ENCODE results near the gene TAF11L14. TPM values are rescaled to one million over a fixed set of nuclear protein-coding genes. Genes with fewer than 3 reads are reported as not detected.
"Not testable (repeated sequence)": the region's sequence is repeated elsewhere in the genome, so short reads cannot be mapped to it uniquely, and the experiment has no call there.

The TAF11L14 gene
- total and polyA plus RNA-seq, 2 donors: not detected

DNA sequence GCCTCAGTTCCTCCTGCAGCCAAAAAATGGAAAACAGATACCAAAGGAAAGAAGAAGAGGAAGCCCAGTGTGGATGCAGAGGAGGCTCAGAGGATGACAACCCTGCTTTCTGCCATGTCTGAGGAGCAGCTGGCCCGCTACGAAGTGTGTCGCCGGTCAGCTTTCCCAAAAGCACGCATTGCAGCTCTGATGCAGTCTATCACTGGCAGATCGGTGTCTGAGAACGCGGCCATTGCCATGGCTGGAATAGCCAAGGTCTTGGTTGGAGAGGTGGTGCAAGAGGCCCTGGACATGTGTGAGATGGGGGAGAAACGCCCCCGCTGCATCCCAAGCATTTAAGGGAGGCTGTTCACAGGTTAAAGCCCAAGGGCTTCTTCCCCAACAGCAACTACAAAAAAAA, 15.0 kb downstream of the TAF11L14 start:
- H3K4me3 ChIP-seq (ENCODE audit: low read depth, low read length); H3K36me3 ChIP-seq (ENCODE audit: insufficient read depth); H3K4me1 ChIP-seq (ENCODE audit: insufficient read depth); DNase-seq (ENCODE audit: extremely low spot score); H3K27ac ChIP-seq (ENCODE audit: low read depth): not testable (repeated sequence)
- WGBS: 97% methylated on average over 10 of the region's 10 CpGs

DNA sequence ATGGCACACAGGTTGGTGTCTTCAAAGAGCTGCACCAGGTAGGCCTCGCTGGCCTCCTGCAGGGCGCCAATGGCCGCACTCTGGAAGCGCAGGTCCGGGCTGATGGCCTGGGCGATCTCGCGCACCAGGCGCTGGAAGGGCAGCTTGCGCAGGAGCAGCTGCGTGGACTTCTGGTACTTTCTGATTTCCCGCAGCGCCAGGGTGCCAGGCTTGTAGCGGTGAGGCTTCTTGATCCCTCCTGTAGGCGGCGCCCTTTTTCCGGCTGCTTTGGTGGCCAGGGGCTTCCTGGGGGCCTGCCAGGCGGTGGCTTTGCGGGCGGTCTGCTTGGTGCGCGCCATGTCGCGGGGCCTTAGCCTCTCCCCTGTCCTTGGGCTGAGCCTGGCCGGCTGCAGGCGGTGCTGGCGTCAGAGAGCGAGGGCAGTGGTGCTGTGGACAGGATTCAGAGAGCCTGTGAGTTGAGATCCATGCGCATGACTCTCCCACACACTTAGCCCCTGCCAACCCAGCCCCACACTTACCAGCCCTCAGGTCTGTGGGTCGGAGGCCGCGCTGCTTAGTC, 21.0 kb downstream of the TAF11L14 start:
- H3K4me3 ChIP-seq (ENCODE audit: low read depth, low read length); H3K36me3 ChIP-seq (ENCODE audit: insufficient read depth); H3K27ac ChIP-seq (ENCODE audit: low read depth); DNase-seq (ENCODE audit: extremely low spot score); H3K4me1 ChIP-seq (ENCODE audit: insufficient read depth): not testable (repeated sequence)
- WGBS: 97% methylated on average over 32 of the region's 32 CpGs

DNA sequence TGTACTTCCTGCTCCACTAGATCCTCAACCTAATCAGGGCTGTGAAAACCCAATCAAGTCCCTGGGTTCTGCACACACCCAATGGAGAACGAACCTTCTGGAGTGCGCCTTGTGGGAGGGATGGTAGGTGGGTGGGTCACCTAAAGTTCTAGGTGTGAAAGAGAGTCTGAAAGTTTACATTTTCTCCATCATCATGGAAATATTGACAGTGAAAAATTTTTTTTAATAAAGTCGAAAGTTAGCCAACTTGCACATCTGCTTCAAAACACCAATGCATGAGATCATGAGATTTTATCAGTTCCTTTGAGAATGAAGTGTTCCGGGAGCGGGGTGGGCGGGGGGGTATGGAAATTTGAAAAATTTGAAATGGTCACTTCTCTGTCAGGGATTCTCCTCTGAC, 21.7 kb downstream of the TAF11L14 start:
- H3K36me3 ChIP-seq (ENCODE audit: insufficient read depth): no peaks in the 10 kb centered on the region
- H3K4me3 ChIP-seq (ENCODE audit: low read depth, low read length): no peak overlapping the region
- no peak for DNase-seq (ENCODE audit: extremely low spot score)
- no peaks in the 10 kb centered on the region for H3K4me1 ChIP-seq (ENCODE audit: insufficient read depth)
- no peak overlapping the region for H3K27ac ChIP-seq (ENCODE audit: low read depth)
- WGBS: 68% methylated on average over 6 of the region's 6 CpGs

DNA sequence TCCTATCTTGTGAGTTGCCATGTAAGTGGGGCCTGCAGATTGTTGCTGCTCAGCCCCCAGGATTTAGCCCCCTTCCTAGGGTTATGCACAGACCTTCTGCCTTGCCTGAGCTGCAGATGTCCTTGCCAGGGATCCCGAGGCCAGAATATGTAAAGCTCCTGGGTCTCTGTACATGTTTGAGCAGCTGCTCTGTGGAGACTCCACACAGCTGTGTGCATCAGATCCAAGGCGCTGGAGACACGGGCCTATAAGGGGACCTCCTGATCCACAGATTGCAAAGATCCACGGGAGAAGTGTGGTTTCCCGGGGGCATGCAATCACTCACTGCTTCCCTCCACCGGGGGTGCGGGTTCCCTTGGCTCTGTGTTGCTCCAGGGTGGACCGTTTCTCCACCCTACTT, 28.9 kb downstream of the TAF11L14 start:
- Histone ChIP-seq H3K4me3 (ENCODE audit: low read depth, low read length) (no peak overlapping the region), H3K36me3 (ENCODE audit: insufficient read depth) (no peaks in the 10 kb centered on the region), H3K4me1 (ENCODE audit: insufficient read depth) (no peaks in the 10 kb centered on the region), H3K27ac (ENCODE audit: low read depth) (no peak overlapping the region)
- DNase-seq (ENCODE audit: extremely low spot score): no peak
- WGBS: 82% methylated on average over 8 of the region's 8 CpGs

DNA sequence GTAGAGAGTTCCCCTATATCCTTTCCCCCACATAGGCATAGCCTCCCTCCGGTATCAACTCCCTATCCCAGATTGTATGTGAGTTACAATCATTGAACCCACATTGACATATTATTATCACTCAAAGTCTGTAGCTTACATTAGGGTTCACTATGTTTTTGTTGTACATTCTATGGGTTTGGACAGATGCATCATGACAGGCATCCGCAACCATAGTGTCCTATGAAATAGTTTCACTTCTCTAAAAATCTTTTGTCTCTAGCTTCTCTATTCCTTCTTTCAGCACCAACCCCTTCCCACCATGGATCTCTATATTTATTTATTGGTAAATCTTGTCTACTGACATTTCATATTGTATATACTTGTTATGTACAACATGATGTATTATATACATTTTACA, 31.6 kb downstream of the TAF11L14 start:
- DNase-seq (ENCODE audit: extremely low spot score): no peak
- WGBS: 96% methylated on average over 2 of the region's 2 CpGs
- Histone ChIP-seq H3K36me3 (ENCODE audit: insufficient read depth) (no peaks in the 10 kb centered on the region), H3K27ac (ENCODE audit: low read depth) (no peak overlapping the region), H3K4me3 (ENCODE audit: low read depth, low read length) (no peak overlapping the region), H3K4me1 (ENCODE audit: insufficient read depth) (no peaks in the 10 kb centered on the region)

DNA sequence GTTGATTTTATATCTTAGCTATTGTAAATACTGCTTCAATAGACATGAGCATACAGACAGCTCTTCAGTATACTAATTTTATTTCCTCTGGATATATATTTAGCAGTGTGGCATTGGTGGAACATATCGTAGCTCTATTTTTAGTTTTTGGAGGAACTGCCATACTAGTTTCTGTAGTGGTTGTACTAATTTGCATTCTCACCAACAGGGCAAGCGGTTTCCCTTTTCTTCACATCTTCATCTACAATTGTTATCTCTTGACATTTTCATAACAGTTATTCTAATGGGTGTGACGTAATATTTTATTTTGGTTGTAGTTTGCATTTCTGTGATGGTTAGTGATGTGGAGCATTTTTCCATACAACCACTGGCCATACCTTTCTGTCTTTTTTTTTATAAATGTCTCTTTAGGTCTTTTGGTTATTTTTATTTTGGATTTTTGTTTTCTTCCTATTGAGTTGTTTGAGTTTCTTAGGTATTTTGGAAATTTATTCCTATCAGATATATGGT, 32.5 kb downstream of the TAF11L14 start:
- no peaks in the 10 kb centered on the region for H3K4me1 ChIP-seq (ENCODE audit: insufficient read depth)
- no peaks in the 10 kb centered on the region for H3K36me3 ChIP-seq (ENCODE audit: insufficient read depth)
- WGBS: 89% methylated on average over 3 of the region's 3 CpGs
- H3K4me3 ChIP-seq (ENCODE audit: low read depth, low read length): no peak overlapping the region
- no peak overlapping the region for H3K27ac ChIP-seq (ENCODE audit: low read depth)
- DNase-seq (ENCODE audit: extremely low spot score): no peak

DNA sequence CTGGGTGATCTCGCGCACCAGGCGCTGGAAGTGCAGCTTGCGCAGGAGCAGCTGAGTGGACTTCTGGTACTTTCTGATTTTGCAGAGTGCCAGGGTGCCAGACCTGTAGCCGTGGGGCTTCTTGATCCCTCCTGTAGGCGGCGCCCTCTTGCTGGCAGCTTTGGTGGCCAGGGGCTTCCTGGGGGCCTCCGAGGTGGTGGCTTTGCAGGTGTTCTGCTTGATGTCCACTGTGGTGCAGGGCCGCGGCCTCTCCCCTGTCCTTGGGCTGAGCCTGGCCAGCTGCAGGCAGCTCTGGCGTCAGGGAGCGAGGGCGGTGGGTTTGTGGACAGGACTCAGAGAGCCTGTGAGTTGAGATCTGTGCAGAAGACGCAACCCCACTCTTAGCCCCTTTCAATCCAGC, 36.1 kb downstream of the TAF11L14 start:
- no peak overlapping the region for H3K4me3 ChIP-seq (ENCODE audit: low read depth, low read length)
- H3K36me3 ChIP-seq (ENCODE audit: insufficient read depth): no peaks in the 10 kb centered on the region
- no peak overlapping the region for H3K27ac ChIP-seq (ENCODE audit: low read depth)
- DNase-seq (ENCODE audit: extremely low spot score): no peak
- 89% methylated on average over 14 of the region's 14 CpGs for WGBS
- H3K4me1 ChIP-seq (ENCODE audit: insufficient read depth): no peaks in the 10 kb centered on the region

DNA sequence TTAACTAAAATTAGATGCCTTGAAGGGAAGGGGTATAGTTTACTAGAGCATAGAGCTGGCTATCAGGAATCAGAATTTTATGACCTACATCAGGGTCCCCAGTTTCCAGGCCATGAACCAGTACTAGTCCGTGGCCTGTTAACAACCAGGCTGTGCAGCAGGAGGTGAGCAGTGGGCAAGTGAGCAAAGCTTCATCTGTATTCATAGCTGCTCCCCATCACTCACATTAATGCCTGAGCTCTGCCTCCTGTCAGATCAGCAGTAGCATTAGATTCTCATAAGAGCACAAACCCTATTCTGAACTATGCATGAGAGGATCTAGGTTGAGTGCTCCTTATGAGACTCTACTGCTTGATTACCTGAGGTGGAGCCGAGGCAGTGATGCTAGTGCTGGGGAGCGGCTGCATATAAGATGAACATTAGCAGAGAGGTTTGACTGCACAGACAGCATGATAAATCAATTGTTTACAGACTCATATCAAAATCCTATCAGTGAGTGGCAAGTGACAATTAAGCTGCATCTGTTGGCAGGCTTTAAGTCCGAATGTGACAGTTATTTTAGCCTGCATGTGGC, 44.6 kb downstream of the TAF11L14 start:
- Histone ChIP-seq H3K4me3 (ENCODE audit: low read depth, low read length) (no peak overlapping the region), H3K36me3 (ENCODE audit: insufficient read depth) (no peaks in the 10 kb centered on the region), H3K27ac (ENCODE audit: low read depth) (no peak overlapping the region), H3K4me1 (ENCODE audit: insufficient read depth) (no peaks in the 10 kb centered on the region)
- no peak for DNase-seq (ENCODE audit: extremely low spot score)
- WGBS: 83% methylated on average over 4 of the region's 4 CpGs

DNA sequence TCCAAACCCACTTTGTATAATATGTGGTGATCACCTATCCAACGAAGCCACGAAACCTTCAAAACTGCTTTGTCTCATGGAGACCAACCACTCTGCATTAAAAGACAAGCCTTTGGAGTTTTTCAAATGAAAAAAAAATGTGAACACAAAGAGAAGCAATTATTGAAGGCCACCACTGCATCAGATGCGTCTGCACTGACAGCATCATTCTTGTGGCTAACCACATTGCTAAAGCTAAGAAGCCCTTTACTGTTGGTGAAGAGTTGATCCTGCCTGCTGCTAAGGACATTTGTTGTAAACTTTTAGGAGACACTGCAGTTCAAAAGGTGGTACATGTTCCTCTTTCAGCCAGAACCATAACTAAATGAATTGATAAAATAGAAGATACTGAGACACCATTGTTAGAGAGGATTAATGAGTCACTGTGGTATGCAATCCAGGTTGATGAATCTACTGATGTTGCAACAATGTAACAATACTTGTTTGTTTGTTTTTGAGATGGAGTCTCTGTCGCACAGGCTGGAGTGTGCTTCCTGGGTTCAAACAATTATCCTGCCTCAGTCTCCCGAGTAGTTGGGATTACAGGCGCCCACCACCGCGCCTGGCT, 45.4 kb downstream of the TAF11L14 start:
- no peak overlapping the region for H3K4me3 ChIP-seq (ENCODE audit: low read depth, low read length)
- no peaks in the 10 kb centered on the region for H3K4me1 ChIP-seq (ENCODE audit: insufficient read depth)
- no peak overlapping the region for H3K27ac ChIP-seq (ENCODE audit: low read depth)
- DNase-seq (ENCODE audit: extremely low spot score): no peak
- no peaks in the 10 kb centered on the region for H3K36me3 ChIP-seq (ENCODE audit: insufficient read depth)
- 93% methylated on average over 8 of the region's 8 CpGs for WGBS

DNA sequence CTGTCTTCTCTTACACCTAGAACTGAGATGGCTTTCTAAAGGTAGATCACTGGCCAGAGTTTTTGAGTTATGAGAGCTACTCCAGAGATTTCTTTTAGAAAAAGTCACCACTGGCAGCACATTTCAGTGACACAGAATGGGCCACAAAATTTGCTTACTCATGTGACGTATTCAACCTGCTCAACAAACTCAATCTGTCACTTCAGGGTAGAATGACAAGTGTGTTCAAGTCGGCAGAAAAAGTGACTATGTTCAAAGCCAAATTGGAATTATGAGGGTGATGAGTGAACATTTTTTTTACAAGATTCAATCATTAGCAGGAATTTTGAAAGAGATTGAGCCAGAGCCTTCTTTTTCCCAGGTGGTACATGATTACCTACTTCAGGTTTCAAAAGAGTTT, 46.5 kb downstream of the TAF11L14 start:
- H3K36me3 ChIP-seq (ENCODE audit: insufficient read depth): no peaks in the 10 kb centered on the region
- H3K27ac ChIP-seq (ENCODE audit: low read depth): no peak overlapping the region
- H3K4me1 ChIP-seq (ENCODE audit: insufficient read depth): no peaks in the 10 kb centered on the region
- H3K4me3 ChIP-seq (ENCODE audit: low read depth, low read length): no peak overlapping the region
- 79% methylated on average over 2 of the region's 2 CpGs for WGBS
- DNase-seq (ENCODE audit: extremely low spot score): no peak

Small RNA genes within 50 kb of the gene (small RNA-seq; reads per million reads assigned to genes)
- gene AC233724.1: not detected
- not detected for gene AC233724.12
- gene AC233724.2: not detected
- gene AC233724.3: not detected
- gene AC233724.4: not detected
- not detected for gene AC233724.6
- gene AC233724.7: not detected

Other genes starting within 250 kb of the TAF11L14 start
- gene TAF11L2, start 136.2 kb upstream of the TAF11L14 start, total RNA-seq: not detected
- not detected for gene TAF11L2, start 136.2 kb upstream of the TAF11L14 start, polyA plus RNA-seq
- gene TAF11L3, start 116.1 kb upstream of the TAF11L14 start, total RNA-seq: not detected
- gene TAF11L3, start 116.1 kb upstream of the TAF11L14 start, polyA plus RNA-seq: not detected
- not detected for gene TAF11L4, start 112.7 kb upstream of the TAF11L14 start, total RNA-seq
- gene TAF11L4, start 112.7 kb upstream of the TAF11L14 start, polyA plus RNA-seq: not detected
- gene TAF11L5, start 109.2 kb upstream of the TAF11L14 start, total RNA-seq: not detected
- not detected for gene TAF11L5, start 109.2 kb upstream of the TAF11L14 start, polyA plus RNA-seq
- gene TAF11L6, start 105.8 kb upstream of the TAF11L14 start, total RNA-seq: not detected
- not detected for gene TAF11L6, start 105.8 kb upstream of the TAF11L14 start, polyA plus RNA-seq
- not detected for gene TAF11L7, start 48.7 kb upstream of the TAF11L14 start, total RNA-seq
- not detected for gene TAF11L7, start 48.7 kb upstream of the TAF11L14 start, polyA plus RNA-seq
- not detected for gene TAF11L8, start 43.5 kb upstream of the TAF11L14 start, total RNA-seq
- gene TAF11L8, start 43.5 kb upstream of the TAF11L14 start, polyA plus RNA-seq: not detected
- not detected for gene TAF11L9, start 40.1 kb upstream of the TAF11L14 start, total RNA-seq
- gene TAF11L9, start 40.1 kb upstream of the TAF11L14 start, polyA plus RNA-seq: not detected
- gene TAF11L10, start 36.6 kb upstream of the TAF11L14 start, total RNA-seq: not detected
- gene TAF11L10, start 36.6 kb upstream of the TAF11L14 start, polyA plus RNA-seq: not detected
- not detected for gene TAF11L11, start 30.3 kb upstream of the TAF11L14 start, total RNA-seq
- not detected for gene TAF11L11, start 30.3 kb upstream of the TAF11L14 start, polyA plus RNA-seq
- not detected for gene TAF11L12, start 24.1 kb upstream of the TAF11L14 start, total RNA-seq
- not detected for gene TAF11L12, start 24.1 kb upstream of the TAF11L14 start, polyA plus RNA-seq
- gene TAF11L13, start 2.4 kb upstream of the TAF11L14 start, total RNA-seq: not detected
- gene TAF11L13, start 2.4 kb upstream of the TAF11L14 start, polyA plus RNA-seq: not detected